Tibial nerve (tissue), 3 donors: Measurements from ENCODE around the gene IGSF22.

Source experiments
- POLR2A ChIP-seq, 2 donors: fragments of 450-650 bp; IDR thresholded peaks; one replicate each; pipeline ENCODE4 v1.6.1; 2017; ENCODE audit warnings: antibody characterized with exemption in 2 of 2, mild to moderate bottlenecking in 2 of 2, moderate library complexity in 2 of 2
- TF ChIP-seq, protein P1 (sequence below), 5 experiments: fragments of 200-600 bp in 3 of 5; fragments of 450-650 bp in 2 of 5; sonication (generic) in 3 of 5; IDR thresholded peaks; one replicate each; pipeline ENCODE4 v1.5.1; 2016 to 2019; ENCODE audit warnings: antibody characterized with exemption in 5 of 5, mild to moderate bottlenecking in 3 of 5, moderate library complexity in 2 of 5

DNA sequence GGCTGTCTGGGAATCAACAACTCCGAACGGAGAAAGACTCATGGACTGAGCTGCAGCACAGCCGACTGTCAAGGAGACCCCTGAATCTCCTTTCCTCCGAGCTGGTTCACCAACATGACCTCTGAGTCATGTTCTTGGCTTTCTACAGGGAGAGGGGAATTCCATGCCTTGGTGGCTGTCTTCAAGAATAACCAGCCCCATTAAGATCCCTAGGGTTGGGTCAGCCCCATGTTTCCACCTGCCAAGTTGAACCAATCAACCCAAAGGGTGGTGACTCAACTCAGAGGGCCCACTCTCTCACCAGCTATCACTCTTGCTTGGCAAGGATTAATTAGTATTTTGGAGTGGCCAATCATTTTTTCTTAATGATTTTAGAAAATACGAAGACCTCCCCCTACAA, 28.3 kb upstream of the IGSF22 start:
- TF ChIP-seq, protein P1, sequence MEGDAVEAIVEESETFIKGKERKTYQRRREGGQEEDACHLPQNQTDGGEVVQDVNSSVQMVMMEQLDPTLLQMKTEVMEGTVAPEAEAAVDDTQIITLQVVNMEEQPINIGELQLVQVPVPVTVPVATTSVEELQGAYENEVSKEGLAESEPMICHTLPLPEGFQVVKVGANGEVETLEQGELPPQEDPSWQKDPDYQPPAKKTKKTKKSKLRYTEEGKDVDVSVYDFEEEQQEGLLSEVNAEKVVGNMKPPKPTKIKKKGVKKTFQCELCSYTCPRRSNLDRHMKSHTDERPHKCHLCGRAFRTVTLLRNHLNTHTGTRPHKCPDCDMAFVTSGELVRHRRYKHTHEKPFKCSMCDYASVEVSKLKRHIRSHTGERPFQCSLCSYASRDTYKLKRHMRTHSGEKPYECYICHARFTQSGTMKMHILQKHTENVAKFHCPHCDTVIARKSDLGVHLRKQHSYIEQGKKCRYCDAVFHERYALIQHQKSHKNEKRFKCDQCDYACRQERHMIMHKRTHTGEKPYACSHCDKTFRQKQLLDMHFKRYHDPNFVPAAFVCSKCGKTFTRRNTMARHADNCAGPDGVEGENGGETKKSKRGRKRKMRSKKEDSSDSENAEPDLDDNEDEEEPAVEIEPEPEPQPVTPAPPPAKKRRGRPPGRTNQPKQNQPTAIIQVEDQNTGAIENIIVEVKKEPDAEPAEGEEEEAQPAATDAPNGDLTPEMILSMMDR (IDR thresholded peaks at IDR 0.05): no peak
- TF ChIP-seq POLR2A (IDR thresholded peaks at IDR 0.05): no peak
